SK-N-SH (cell line): ENCODE data around the gene SHROOM3.

Experiments used
- EZH2phosphoT487 ChIP-seq: fragments of 200-600 bp; sonication (generic); IDR thresholded peaks from 2 replicates; pipeline ENCODE4 v1.6.1; 2017; ENCODE audit warnings: low read depth, mixed run types, mild to moderate bottlenecking, antibody characterized with exemption, moderate library complexity, borderline replicate concordance
- MAX ChIP-seq: IDR thresholded peaks from 2 replicates; pipeline ENCODE4 v1.4.0; 2012; ENCODE audit warnings: low read depth
- TAF1 ChIP-seq: IDR thresholded peaks from 2 replicates; pipeline ENCODE4 v1.6.1; 2012; ENCODE audit warnings: low read depth, mild to moderate bottlenecking, low read length, moderate library complexity, borderline replicate concordance

- TF ChIP-seq MAX (no peak), EZH2phosphoT487 (no peak), TAF1 (no peak)
Observed at GRCh38 chr4:76697129-76697803, 262.2 kb downstream of the SHROOM3 start.
